CD4-positive, alpha-beta T cell treated with Interleukin-17A for 4 hours (primary cell): ENCODE measurements around the gene ADARB2.
"Not testable (repeated sequence)": the region's sequence is repeated elsewhere in the genome, so short reads cannot be mapped to it uniquely, and the experiment has no call there.

Experiments
- DNase-seq: peaks from one replicate; pipeline ENCODE4 v3.0.0-alpha.2; 2020; ENCODE audit warnings: mixed read lengths

The ADARB2 gene

GRCh38 chr10:1737222-1738061, at the start of gene ADARB2:
Gene ADARB2 (minus strand): TSS chr10:1737525.
- DNase-seq: no peak

GRCh38 chr10:1785835-1786234, 48.5 kb upstream of the ADARB2 start:
- no peak for DNase-seq

GRCh38 chr10:1782841-1783240, 45.5 kb upstream of the ADARB2 start:
- no peak for DNase-seq

- no peak for DNase-seq
Observed at GRCh38 chr10:1779796-1780195, 42.5 kb upstream of the ADARB2 start.

- no peak for DNase-seq
Observed at GRCh38 chr10:1778375-1778969, 41.1 kb upstream of the ADARB2 start.

- DNase-seq: no peak
Observed at GRCh38 chr10:1776127-1776662, 38.9 kb upstream of the ADARB2 start.

GRCh38 chr10:1774796-1775195, 37.5 kb upstream of the ADARB2 start:
- DNase-seq: no peak

- DNase-seq: not testable (repeated sequence)
Observed at GRCh38 chr10:1773204-1773603, 35.9 kb upstream of the ADARB2 start.

GRCh38 chr10:1766049-1766448, 28.7 kb upstream of the ADARB2 start:
- no peak for DNase-seq

GRCh38 chr10:1762076-1762475, 24.8 kb upstream of the ADARB2 start:
- DNase-seq: no peak

GRCh38 chr10:1754506-1755153, 17.3 kb upstream of the ADARB2 start:
- DNase-seq: no peak

GRCh38 chr10:1752153-1752552, 14.8 kb upstream of the ADARB2 start:
- DNase-seq: no peak

GRCh38 chr10:1747590-1748157, 10.3 kb upstream of the ADARB2 start:
- DNase-seq: no peak

- DNase-seq: no peak
Observed at GRCh38 chr10:1746796-1747195, 9.5 kb upstream of the ADARB2 start.

GRCh38 chr10:1745780-1746456, 8.6 kb upstream of the ADARB2 start:
- no peak for DNase-seq

- no peak for DNase-seq
Observed at GRCh38 chr10:1744524-1744923, 7.2 kb upstream of the ADARB2 start.

GRCh38 chr10:1743141-1743540, 5.8 kb upstream of the ADARB2 start:
- no peak for DNase-seq

GRCh38 chr10:1741450-1741849, 4.1 kb upstream of the ADARB2 start:
- no peak for DNase-seq

GRCh38 chr10:1739751-1740150, 2.4 kb upstream of the ADARB2 start:
- DNase-seq: no peak

GRCh38 chr10:1738950-1739349, 1.6 kb upstream of the ADARB2 start:
- DNase-seq: no peak

GRCh38 chr10:1736972-1737221, 428 bp downstream of the ADARB2 start:
- DNase-seq: no peak

- DNase-seq: no peak
Observed at GRCh38 chr10:1736144-1736971, 967 bp downstream of the ADARB2 start.
